Spleen (tissue), 7 donors: Measurements from ENCODE around the gene NUB1.

Experiments
- POLR2A ChIP-seq, 3 donors: fragments of 450-650 bp; IDR thresholded peaks; one replicate each; pipeline ENCODE4 v1.5.1; 2017; ENCODE audit warnings: antibody characterized with exemption in 3 of 3, mild to moderate bottlenecking in 1 of 3
- POLR2AphosphoS5 ChIP-seq, 3 donors: sonication (generic); formaldehyde crosslinking; IDR thresholded peaks; one replicate each; pipeline ENCODE4 v1.5.1; 2017; ENCODE audit warnings: antibody characterized with exemption in 3 of 3
- TF ChIP-seq, protein P1 (sequence below), 11 experiments: fragments of 200-600 bp in 7 of 11; fragments of 450-650 bp in 4 of 11; sonication (generic) in 4 of 11; IDR thresholded peaks in 8 of 11; conservative IDR thresholded peaks in 3 of 11; 1 replicate in 7 of 11; 2 replicates in 4 of 11; pipeline versions ENCODE4 v1.4.0 to v1.8.0; 2016 to 2021; ENCODE audit warnings: antibody characterized with exemption in 11 of 11, inconsistent platforms in 4 of 11, mild to moderate bottlenecking in 1 of 11
- donor health status: DM: no; HTN: no; CAD: no; lungs with moderate emphysema.
- donor health status: DM: no; HTN: no; CAD: no.
- donor health status: DM: no; HTN: no; CAD: no.

DNA sequence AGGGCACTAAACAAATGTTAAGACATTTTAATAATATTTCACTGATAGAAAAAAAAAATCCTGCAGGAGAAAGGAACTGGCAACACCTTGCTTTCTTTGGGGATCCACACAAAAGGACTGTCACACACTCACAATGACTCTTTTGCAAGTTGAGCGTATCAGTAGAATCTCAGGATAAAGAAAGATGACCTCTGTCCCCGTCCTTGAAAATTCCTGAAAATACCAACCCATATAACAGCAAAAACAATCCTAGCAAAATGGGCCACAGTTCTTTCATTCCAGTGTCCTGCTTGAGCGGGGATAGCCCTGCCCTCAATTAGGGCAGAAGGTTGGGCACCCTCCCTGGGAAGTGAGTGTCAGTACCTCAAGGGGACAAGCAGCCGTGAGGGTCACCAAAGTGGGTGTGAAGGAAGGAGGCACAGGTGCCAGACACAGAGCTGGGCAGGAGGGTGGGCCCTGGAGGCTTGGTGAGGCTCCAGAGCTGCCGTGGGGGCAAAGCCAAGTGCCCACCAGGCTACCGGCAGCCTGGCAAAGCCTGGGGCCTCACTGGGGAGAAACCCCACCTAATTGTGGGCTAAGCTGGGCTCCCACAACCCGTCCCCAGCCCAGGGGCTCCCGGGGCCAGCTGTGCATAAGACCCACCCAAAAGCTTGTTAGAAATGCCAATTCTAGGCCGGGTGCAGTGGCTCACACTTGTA lies 65.4 kb downstream of the NUB1 start:
- TF ChIP-seq, protein P1, sequence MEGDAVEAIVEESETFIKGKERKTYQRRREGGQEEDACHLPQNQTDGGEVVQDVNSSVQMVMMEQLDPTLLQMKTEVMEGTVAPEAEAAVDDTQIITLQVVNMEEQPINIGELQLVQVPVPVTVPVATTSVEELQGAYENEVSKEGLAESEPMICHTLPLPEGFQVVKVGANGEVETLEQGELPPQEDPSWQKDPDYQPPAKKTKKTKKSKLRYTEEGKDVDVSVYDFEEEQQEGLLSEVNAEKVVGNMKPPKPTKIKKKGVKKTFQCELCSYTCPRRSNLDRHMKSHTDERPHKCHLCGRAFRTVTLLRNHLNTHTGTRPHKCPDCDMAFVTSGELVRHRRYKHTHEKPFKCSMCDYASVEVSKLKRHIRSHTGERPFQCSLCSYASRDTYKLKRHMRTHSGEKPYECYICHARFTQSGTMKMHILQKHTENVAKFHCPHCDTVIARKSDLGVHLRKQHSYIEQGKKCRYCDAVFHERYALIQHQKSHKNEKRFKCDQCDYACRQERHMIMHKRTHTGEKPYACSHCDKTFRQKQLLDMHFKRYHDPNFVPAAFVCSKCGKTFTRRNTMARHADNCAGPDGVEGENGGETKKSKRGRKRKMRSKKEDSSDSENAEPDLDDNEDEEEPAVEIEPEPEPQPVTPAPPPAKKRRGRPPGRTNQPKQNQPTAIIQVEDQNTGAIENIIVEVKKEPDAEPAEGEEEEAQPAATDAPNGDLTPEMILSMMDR (IDR thresholded peaks at IDR 0.05 in 8 of 11, conservative IDR thresholded peaks at IDR 0.05 in 3 of 11) = no peak
- TF ChIP-seq POLR2AphosphoS5 (IDR thresholded peaks at IDR 0.05) (no peak), POLR2A (IDR thresholded peaks at IDR 0.05) (no peak)
